GM19351 (cell line): ENCODE results near the gene TACC2.

ENCODE experiments used
- ATAC-seq: cut with Tn5 transposase; IDR thresholded peaks from one replicate; pipeline ENCODE4 v1.9.1; 2021; ENCODE audit warnings: mild to moderate bottlenecking, moderate library complexity; ENCODE audit not compliant: unreplicated experiment

TACC2 gene

GRCh38 chr10:122139627-122140170, 150.7 kb downstream of the TACC2 start:
- ATAC-seq = no peak

DNA sequence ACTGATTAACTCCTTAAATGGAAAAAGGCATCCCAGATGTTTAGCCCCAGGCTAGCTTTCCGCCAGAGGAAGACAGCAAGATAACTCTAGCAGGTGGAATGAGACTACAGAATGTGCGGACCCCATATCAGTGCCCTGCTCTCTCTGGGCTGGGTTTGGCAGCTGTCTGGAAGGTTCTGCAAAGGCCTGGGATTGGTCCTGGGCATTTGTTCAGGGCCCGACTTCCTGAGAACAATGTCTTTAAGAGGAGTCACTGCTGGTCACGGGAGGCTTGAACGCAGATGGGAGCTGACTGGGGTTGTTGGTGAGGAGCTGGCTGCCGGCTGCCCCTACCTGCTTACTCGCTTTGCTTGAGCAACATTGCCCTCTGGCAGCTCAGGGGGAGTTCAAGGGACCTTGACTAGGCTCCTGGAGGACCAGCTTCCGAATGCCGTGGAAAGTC, 151.5 kb downstream of the TACC2 start:
- no peak for ATAC-seq

DNA sequence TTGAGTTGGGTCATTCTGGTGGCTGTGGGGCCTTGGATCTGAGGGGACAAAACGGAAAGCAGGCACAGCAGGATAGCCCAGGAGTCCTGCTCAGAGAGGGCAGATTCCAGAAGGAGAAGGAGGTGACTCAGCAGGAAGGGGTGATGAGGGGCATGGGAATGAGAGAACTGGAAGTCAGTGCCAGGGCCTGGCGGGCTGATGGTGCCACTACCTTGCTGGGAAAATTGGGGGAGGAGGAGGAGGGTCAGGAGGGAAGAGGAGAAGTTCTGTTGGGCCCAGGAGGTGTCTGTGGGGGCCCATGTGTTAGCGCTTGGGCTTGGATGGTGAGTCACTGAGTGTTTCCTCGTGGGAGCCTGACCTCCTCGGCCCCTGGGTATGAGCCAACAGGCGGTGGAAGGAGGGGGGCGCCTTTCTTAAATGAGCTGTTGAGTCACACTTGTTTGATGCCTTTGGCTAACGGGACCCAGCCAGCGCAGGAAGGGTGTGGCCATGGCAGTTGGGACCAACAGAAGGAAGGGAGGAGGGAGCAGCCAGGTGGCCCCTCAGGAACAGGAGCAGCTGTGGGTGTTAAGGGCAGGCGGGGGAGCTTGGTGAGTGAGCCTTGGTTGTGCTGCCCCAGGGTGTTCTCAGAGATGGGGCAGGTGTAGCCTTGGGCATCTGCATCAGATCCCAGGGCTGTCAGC, 152.1 kb downstream of the TACC2 start:
- no peak for ATAC-seq

- ATAC-seq = no peak
These were observed 153.1 kb downstream of the TACC2 start for GRCh38 chr10:122141821-122142640.

DNA sequence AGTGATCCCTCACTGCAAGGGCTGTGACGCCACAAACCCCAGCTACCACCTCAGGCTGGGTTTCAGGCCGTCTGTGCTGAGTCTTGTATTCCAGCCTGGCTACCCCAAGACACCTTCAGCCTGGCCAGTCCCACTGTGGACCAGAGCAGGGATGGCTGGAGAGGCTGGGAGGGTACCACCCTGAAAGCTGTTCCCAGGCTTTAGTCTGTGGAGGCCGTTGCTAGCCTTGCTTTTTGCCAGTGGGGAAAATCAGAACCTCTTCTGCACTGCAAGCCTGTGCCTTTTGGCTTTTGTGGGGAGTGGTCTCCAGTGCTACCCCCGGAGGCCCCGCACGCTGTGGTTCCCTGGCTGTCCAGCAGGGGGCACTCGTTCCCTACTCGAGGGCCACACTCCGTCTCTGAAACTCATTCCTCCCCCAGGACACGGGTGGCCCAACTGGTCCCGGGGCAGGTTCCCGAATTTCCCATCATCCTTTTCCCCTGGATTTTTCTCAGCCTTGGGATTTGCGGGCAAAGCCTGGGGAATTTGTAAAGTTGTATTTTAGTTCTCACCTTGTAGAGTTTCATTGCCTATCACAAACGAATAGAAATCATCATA, 153.8 kb downstream of the TACC2 start:
- no peak for ATAC-seq

- ATAC-seq = no peak
These were observed 154.4 kb downstream of the TACC2 start for GRCh38 chr10:122143238-122143841.

- ATAC-seq = no peak
These were observed 155.2 kb downstream of the TACC2 start for GRCh38 chr10:122144199-122144598.

DNA sequence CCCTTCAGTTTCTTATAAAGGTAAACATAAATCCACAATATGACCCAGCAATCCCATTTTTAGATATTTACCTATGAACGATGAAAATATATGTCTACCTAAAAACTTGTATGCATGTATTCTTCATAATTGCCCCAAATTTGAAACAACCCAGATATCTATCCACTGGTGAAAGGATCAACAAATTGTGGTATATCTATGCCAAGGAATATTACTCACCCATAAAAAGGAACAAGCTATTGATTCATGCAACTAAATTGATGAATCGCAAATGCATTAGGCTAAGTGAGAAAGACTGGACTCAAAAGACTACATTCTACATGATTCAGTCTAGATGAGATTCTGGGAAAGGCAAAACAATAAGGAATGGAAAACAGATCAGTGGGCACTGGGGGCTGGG, 156.2 kb downstream of the TACC2 start:
- no peak for ATAC-seq

GRCh38 chr10:122147663-122148062, 158.7 kb downstream of the TACC2 start:
- ATAC-seq = no peak

- ATAC-seq = no peak
These were observed 160.1 kb downstream of the TACC2 start for GRCh38 chr10:122148876-122149560.

DNA sequence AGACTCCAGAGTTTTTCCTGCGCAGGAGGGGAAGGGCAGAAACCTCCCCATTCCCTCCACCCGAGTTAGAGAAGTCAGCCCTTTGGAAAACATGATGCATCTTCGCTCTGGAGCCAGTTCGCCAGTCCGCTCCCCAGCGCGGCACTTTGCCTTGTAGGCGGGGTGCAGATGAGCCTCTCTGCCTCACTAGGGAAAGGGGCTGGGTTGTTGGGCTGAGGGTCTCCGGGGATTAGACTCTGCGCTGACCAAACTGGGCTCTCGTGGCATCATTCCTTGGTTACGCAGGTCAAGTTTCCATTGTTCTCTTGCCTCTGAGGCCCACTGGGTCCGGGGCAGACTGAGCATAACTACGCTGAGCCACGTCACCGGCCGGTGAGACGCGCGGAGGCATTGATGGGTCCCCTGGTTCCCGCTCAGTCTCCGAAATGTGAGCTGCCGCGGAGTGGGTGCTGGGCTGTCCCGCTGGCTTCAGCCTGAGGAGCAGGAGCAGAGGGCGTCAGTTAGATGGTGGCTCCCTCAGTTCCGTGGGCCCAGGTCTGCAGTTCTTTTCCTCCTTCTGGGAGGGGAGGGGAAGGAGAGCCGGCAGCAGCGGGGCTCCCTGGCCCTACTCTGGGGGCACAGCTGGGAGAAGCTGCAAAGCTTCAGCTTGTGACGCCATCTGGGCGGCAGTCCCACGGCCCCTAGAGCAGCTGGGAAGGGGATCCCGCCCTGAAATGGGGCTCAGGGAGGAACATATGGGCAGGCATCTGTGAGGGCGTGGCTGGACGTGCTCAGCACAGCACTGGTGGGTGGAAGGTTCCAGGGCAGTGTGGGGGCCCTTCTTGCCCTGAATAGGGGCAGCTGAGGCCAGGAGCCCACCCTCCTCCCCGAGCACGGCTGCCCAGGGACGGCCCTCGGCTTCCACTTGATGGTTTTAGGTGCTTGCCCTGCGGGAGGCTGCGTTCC, 160.9 kb downstream of the TACC2 start:
- ATAC-seq = no peak

DNA sequence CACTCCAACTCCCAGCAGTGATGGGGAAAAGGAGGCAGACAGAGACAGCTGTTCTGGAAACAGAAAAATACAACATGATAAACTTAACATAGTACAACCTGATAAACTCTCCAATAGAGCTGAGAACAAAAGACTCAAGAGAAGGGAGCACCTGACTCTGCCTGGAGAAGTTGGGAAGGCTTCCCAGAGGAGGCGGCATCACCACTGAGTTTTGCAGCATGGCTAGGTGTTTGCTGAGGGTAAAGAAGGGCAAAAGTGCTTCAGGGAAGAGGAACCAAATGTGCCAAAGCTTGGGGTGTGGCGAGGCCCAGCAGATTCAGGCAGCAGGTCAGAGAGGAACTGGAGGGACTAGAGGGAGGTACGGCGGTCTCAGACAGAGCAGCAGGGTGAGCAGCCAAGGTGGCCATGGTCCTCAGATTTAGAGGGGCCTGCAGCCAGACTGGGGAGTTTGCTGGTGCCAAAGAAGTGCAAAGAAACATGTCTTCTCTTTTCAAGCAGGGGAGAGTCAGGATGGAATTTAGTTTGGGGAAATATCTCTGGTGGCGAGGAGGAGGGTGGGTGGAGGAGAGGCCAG, 162.2 kb downstream of the TACC2 start:
- ATAC-seq = no peak

- ATAC-seq = no peak
These were observed 163.6 kb downstream of the TACC2 start for GRCh38 chr10:122152544-122152943.

DNA sequence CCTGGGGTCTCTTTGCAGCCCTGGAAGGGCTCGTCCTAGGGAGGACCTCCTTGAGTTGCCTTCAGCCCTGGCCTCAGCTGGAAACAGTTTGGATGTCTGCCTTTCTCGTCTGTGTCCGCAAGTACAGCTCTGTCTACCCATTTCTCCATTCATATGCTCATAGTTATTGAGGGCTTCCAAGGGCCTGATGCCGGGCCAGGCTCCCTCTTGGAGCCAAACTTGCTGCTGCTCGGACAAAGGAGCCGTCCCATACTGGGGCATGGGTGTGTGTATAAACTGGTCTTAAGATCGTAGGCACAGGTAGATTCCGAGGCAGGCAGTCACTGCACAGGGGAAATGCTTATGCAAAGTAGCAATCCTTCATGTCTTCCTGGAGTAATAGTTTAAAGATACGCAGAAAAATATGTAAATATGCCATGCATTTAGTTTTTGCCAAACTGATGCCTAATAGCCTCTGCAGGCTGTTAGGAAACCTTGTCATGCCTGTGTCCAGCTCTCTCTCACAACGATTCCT, 165.1 kb downstream of the TACC2 start:
- no peak for ATAC-seq

- ATAC-seq = no peak
These were observed 165.8 kb downstream of the TACC2 start for GRCh38 chr10:122154545-122155366.

DNA sequence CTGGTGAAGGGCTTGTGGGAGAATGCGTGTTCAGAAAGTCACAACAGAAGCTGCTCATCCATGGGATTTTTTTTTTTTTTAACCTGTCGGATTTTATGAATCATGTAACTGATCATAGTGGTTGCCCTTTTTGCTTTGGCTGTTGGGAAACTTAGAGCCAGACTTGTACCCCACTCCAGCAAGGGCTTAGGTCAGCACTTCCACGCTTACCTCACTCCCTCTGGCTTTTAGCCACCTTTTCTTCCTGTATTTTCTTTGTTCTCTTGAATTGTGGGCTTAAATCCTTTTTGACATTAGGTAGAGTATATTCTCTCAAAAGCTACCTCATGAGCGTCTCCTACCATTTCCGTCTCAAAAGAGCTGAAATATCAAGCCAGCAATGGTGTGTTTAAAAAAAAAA, 168.5 kb downstream of the TACC2 start:
- ATAC-seq = no peak

GRCh38 chr10:122158362-122158761, 169.4 kb downstream of the TACC2 start:
- ATAC-seq = no peak
